Right lobe of liver (tissue), 6 donors: ENCODE results near the gene FXYD1. TPM values are rescaled to one million over a fixed set of nuclear protein-coding genes. Genes with fewer than 3 reads are reported as not detected.

Experiments
- ATAC-seq, 4 donors: fragments of 200-7000 bp; cut with Tn5 transposase; one replicate each; pipeline ENCODE4 v1.9.1; 2020; ENCODE audit warnings: mild to moderate bottlenecking in 4 of 4, moderate library complexity in 4 of 4
- DNase-seq, 3 donors: peaks; one replicate each; pipeline ENCODE4 v3.0.0-alpha.2; 2020
- H3K27ac ChIP-seq, 3 donors: fragments of 200-600 bp; one replicate each; pipeline ENCODE4 v1.8.0; 2022
- H3K27me3 ChIP-seq, 2 donors: fragments of 200-600 bp; one replicate each; pipeline ENCODE4 v1.8.0; 2022
- H3K36me3 ChIP-seq, 4 donors: fragments of 200-600 bp; sonication (generic) in 1 of 4; one replicate each; pipeline versions ENCODE4 v1.5.1 to v1.8.0; 2017 to 2022; ENCODE audit warnings: control low read depth in 1 of 4
- H3K4me1 ChIP-seq, 4 donors: fragments of 200-600 bp; sonication (generic) in 1 of 4; one replicate each; pipeline versions ENCODE4 v1.5.1 to v1.8.0; 2017 to 2022; ENCODE audit warnings: control low read depth in 1 of 4
- H3K4me3 ChIP-seq, 3 donors: fragments of 200-600 bp; one replicate each; pipeline ENCODE4 v1.8.0; 2022
- H3K9me3 ChIP-seq, 4 donors: fragments of 200-600 bp; sonication (generic) in 1 of 4; one replicate each; pipeline versions ENCODE4 v1.5.1 to v1.8.0; 2017 to 2022; ENCODE audit warnings: control low read depth in 1 of 4
- CTCF ChIP-seq, 4 donors: fragments of 200-600 bp in 3 of 4; fragments of 450-650 bp in 1 of 4; IDR thresholded peaks; one replicate each; pipeline versions ENCODE4 v1.5.1 to v1.8.0; 2016 to 2022; ENCODE audit warnings: antibody characterized with exemption in 4 of 4, mild to moderate bottlenecking in 2 of 4
- POLR2A ChIP-seq: fragments of 450-650 bp; IDR thresholded peaks from one replicate; pipeline ENCODE4 v1.6.1; 2017; ENCODE audit warnings: antibody characterized with exemption, mild to moderate bottlenecking
- WGBS: methylation state at CpG from one replicate; pipeline ENCODE4 v1.1.6; 2018; ENCODE audit warnings: low coverage, low lambda C conversion rate; ENCODE audit not compliant: insufficient coverage; ENCODE audit errors: missing lambda C conversion rate; 5-methylcytosine and 5-hydroxymethylcytosine counted together
- intact Hi-C, 2 donors: fragments of 100-400 bp; cut with DNase I; formaldehyde crosslinking; loops; one replicate each; pipeline versions ENCODE4 v1.11.2 to v1.14.1; 2022
- total RNA-seq, 6 experiments: library from RNA; depleted of rRNA in 2 of 6; stranded (reverse); fragments of >200 nt in 2 of 6; fragmentation: NEBNext Ultra II Directional in 3 of 6; extraction: Animal tissue kit (Norgen Biotek cat#: 25700) in 3 of 6; gene quantifications; one replicate each; pipeline versions ENCODE4 v1.1.0 to v1.2.4, GENCODE V29; 2016 to 2023
- donor health status: DM: no; HTN: yes; CAD: no.
- donor health status: DM: no; HTN: no; CAD: no.
- donor health status: DM: no; HTN: no; CAD: no.
- donor health status: DM: no; HTN: yes; CAD: no.
- donor health status: DM: no; HTN: yes; CAD: no.

Gene FXYD1
- total RNA-seq, 6 experiments from 2014 or later = 38.9 to 263 (median 140) TPM

GRCh38 chr19:35143231-35143715, 4.6 kb downstream of the FXYD1 start, which contains the start of gene FXYD7:
FXYD7 (plus strand) TSS chr19:35143255; CDS start chr19:35143334, 79 bp downstream.
- intact Hi-C loops = no loop called here
- Histone ChIP-seq H3K36me3 (peaks cover 0 to 6% (median 0%) of the 10 kb centered on the region in 4 donors), H3K9me3 (no peaks in the 10 kb centered on the region), H3K4me3 (no peak within 1 kb of the TSS), H3K4me1 (peaks cover 0 to 21% (median 4%) of the 10 kb centered on the region in 4 donors), H3K27ac (no peak within 1 kb of the TSS), H3K27me3 (no peaks in the 10 kb centered on the region)
- DNase-seq = peak in 1 of 3 donors; percentile 33
- 34% methylated on average over 6 of the region's 31 CpGs for WGBS
- TF ChIP-seq POLR2A = no peak
- peak in 1 of 4 donors; percentile 20 for TF ChIP-seq CTCF (IDR thresholded peaks at IDR 0.05)
- ATAC-seq = no peak

DNA sequence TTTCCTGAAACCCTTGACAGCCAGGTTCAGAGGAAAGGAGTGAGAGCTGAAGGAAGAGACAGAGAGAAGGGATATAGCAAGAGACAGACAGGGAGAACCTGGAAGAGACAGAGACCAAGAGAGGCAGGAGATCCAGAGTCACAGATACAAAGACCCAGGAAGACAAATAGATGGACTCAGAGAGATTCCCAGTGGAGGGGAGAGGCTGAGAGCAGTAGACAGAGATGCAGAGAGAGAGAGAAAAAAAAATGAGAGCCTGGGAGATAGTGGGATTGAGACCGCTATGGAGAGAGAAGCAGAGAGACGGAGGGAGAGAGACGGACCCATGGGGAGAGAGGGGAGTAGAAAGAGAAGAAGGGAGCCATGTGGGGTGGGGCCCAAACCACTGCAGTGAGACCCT, 5.2 kb downstream of the FXYD1 start:
- Histone ChIP-seq H3K27ac (no peak overlapping the region), H3K4me3 (no peak overlapping the region), H3K36me3 (peaks cover 0 to 6% (median 0%) of the 10 kb centered on the region in 4 donors), H3K27me3 (no peaks in the 10 kb centered on the region), H3K4me1 (peaks cover 0 to 16% (median 4%) of the 10 kb centered on the region in 4 donors), H3K9me3 (no peaks in the 10 kb centered on the region)
- 80% methylated on average over 3 of the region's 3 CpGs for WGBS
- no peak for TF ChIP-seq CTCF (IDR thresholded peaks at IDR 0.05)
- no peak for TF ChIP-seq POLR2A
- ATAC-seq (no peak), DNase-seq (no peak)
- intact Hi-C loops = no loop called here

GRCh38 chr19:35144259-35144599, 5.6 kb downstream of the FXYD1 start:
- H3K36me3 ChIP-seq = peaks cover 0 to 6% (median 0%) of the 10 kb centered on the region in 4 donors
- WGBS = 50% methylated on average over 2 of the region's 6 CpGs
- no peaks in the 10 kb centered on the region for H3K27me3 ChIP-seq
- intact Hi-C loops = no loop called here
- no peak for DNase-seq
- no peak overlapping the region for H3K27ac ChIP-seq
- H3K4me3 ChIP-seq = no peak overlapping the region
- no peaks in the 10 kb centered on the region for H3K9me3 ChIP-seq
- no peak for TF ChIP-seq CTCF (IDR thresholded peaks at IDR 0.05)
- TF ChIP-seq POLR2A = no peak
- H3K4me1 ChIP-seq = peaks cover 0 to 15% (median 4%) of the 10 kb centered on the region in 4 donors
- ATAC-seq = no peak

DNA sequence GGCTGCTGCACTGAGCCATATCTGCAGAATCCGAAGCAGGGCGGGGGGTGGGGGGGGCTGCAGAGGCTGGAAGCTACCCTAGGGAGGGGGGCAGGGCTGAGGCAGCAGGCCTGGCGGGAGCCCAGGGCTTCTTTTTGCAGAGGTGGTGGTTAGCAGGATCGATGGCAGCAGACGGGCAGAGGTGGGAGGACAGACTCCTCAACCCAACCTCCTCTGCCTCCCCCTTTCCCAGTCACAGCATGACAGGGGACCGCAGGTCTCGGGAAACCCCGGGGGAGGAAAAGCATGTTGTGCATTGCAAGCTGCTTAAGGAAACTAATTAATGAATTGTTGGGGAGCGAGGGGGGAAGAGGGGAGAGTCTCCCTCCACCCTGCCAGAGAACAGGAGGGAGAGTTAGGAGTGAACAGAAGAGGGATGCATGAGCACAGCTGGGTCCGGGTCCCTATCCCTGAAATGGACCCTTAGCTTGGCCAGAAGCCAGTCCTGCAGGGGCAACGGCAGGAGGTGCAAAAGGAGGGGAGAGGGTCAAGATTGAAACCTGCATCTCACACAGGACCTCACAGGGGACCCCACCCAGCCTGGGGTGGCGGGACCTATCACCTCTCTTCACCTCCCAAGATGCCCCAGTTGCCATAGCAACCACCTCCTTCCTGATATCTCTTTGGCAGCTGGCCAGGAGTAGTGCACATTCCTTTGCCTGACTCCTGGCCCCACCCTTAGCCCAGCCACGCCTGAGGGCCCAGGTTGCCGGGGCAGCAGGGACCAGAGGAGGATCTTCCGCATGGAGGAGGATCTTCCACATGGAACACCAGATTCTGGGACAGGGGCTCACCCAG, 6.2 kb downstream of the FXYD1 start:
- Histone ChIP-seq H3K27me3 (no peaks in the 10 kb centered on the region), H3K27ac (no peak overlapping the region), H3K4me3 (no peak overlapping the region), H3K9me3 (no peaks in the 10 kb centered on the region), H3K36me3 (peaks cover 0 to 6% (median 0%) of the 10 kb centered on the region in 4 donors), H3K4me1 (peaks cover 0 to 14% (median 4%) of the 10 kb centered on the region in 4 donors)
- TF ChIP-seq CTCF (IDR thresholded peaks at IDR 0.05) (no peak), POLR2A (no peak)
- 56% methylated on average over 11 of the region's 15 CpGs for WGBS
- intact Hi-C loops = no loop called here
- DNase-seq (no peak), ATAC-seq (no peak)
